ENCODE measurements around the gene WNT1. TPM values are rescaled to one million over a fixed set of nuclear protein-coding genes. Genes with fewer than 3 reads are reported as not detected.

Gene WNT1
- total RNA-seq, 1 experiment from 2014 or later: not detected

GRCh38 chr12:48980389-48980952 lies 2.3 kb downstream of the WNT1 start:
- DNase-seq (ENCODE audit: low read depth): no peak

GRCh38 chr12:48980953-48981756 lies 3.0 kb downstream of the WNT1 start:
- no peak for DNase-seq (ENCODE audit: low read depth)

GRCh38 chr12:48981757-48982157 lies 3.6 kb downstream of the WNT1 start:
- no peak for DNase-seq (ENCODE audit: low read depth)

GRCh38 chr12:48982397-48983080 lies 4.4 kb downstream of the WNT1 start:
- DNase-seq (ENCODE audit: low read depth): no peak

GRCh38 chr12:48985475-48985897 lies 7.4 kb downstream of the WNT1 start:
- no peak for DNase-seq (ENCODE audit: low read depth)

- no peak for DNase-seq (ENCODE audit: low read depth)
Measured at GRCh38 chr12:48985901-48986300, 7.8 kb downstream of the WNT1 start.

GRCh38 chr12:48986720-48987291 lies 8.7 kb downstream of the WNT1 start:
- no peak for DNase-seq (ENCODE audit: low read depth)

GRCh38 chr12:48988030-48988649 lies 10.0 kb downstream of the WNT1 start:
- no peak for DNase-seq (ENCODE audit: low read depth)

- DNase-seq (ENCODE audit: low read depth): no peak
Measured at GRCh38 chr12:48990552-48990951, 12.4 kb downstream of the WNT1 start.

- no peak for DNase-seq (ENCODE audit: low read depth)
Measured at GRCh38 chr12:48991247-48992050, 13.3 kb downstream of the WNT1 start.

GRCh38 chr12:48993787-48994186 lies 15.7 kb downstream of the WNT1 start:
- DNase-seq (ENCODE audit: low read depth): no peak

GRCh38 chr12:48994224-48995085 lies 16.3 kb downstream of the WNT1 start:
- DNase-seq (ENCODE audit: low read depth): no peak

- peak; percentile 81 for DNase-seq (ENCODE audit: low read depth)
Measured at GRCh38 chr12:48995086-48995879, 17.2 kb downstream of the WNT1 start.

GRCh38 chr12:48996794-48997718 lies 18.9 kb downstream of the WNT1 start:
- DNase-seq (ENCODE audit: low read depth): no peak

- no peak for DNase-seq (ENCODE audit: low read depth)
Measured at GRCh38 chr12:48997719-48998496, 19.8 kb downstream of the WNT1 start.

GRCh38 chr12:48998497-48999353 lies 20.6 kb downstream of the WNT1 start:
- no peak for DNase-seq (ENCODE audit: low read depth)
